ENCODE results near the gene CD44.

CD44 gene

GRCh38 chr11:35160902-35161597 lies 22.1 kb downstream of the CD44 start:
- Histone ChIP-seq H3F3A (ENCODE audit: control insufficient read depth, insufficient read depth) (no peaks in the 10 kb centered on the region), H3K4me1 (ENCODE audit: control insufficient read depth, low read length) (peaks cover 4% of the 10 kb centered on the region; the same call in 1 of the 2 replicates), H3K36me3 (ENCODE audit: control insufficient read depth, low read length) (no peaks in the 10 kb centered on the region), H3K4me2 (ENCODE audit: low read length) (no peak overlapping the region), H3K27me3 (ENCODE audit: control insufficient read depth, low read length) (peaks cover 33% of the 10 kb centered on the region), H3K9me2 (replicated peaks; ENCODE audit: control insufficient read depth, low read length) (no peaks in the 10 kb centered on the region), H3K79me2 (ENCODE audit: control insufficient read depth, low read length) (no peaks in the 10 kb centered on the region), H3K9me3 (ENCODE audit: control insufficient read depth, insufficient read depth, low read length) (no peaks in the 10 kb centered on the region), H3K27ac (ENCODE audit: low read depth, low read length) (no peak overlapping the region), H3K4me3 (ENCODE audit: low read length) (no peak overlapping the region), H4K20me1 (ENCODE audit: control insufficient read depth, insufficient read depth, low read depth, low read length) (no peaks in the 10 kb centered on the region)
- TF ChIP-seq EZH2phosphoT487 (IDR thresholded peaks at IDR 0.05; ENCODE audit: borderline replicate concordance, low read length) (no peak), CTCF (IDR thresholded peaks at IDR 0.05; ENCODE audit: low read depth, low read length, poor library complexity, severe bottlenecking) (no peak)

GRCh38 chr11:35162745-35163144 lies 23.8 kb downstream of the CD44 start:
- H3F3A ChIP-seq (ENCODE audit: control insufficient read depth, insufficient read depth): no peaks in the 10 kb centered on the region
- H3K9me2 ChIP-seq (replicated peaks; ENCODE audit: control insufficient read depth, low read length): no peaks in the 10 kb centered on the region
- no peak overlapping the region for H3K4me2 ChIP-seq (ENCODE audit: low read length)
- TF ChIP-seq CTCF (IDR thresholded peaks at IDR 0.05; ENCODE audit: low read depth, low read length, poor library complexity, severe bottlenecking) (no peak), EZH2phosphoT487 (IDR thresholded peaks at IDR 0.05; ENCODE audit: borderline replicate concordance, low read length) (no peak)
- no peaks in the 10 kb centered on the region for H3K79me2 ChIP-seq (ENCODE audit: control insufficient read depth, low read length)
- no peaks in the 10 kb centered on the region for H4K20me1 ChIP-seq (ENCODE audit: control insufficient read depth, insufficient read depth, low read depth, low read length)
- peaks cover 6% of the 10 kb centered on the region; the same call in 1 of the 2 replicates for H3K4me1 ChIP-seq (ENCODE audit: control insufficient read depth, low read length)
- H3K27ac ChIP-seq (ENCODE audit: low read depth, low read length): no peak overlapping the region
- no peak overlapping the region for H3K4me3 ChIP-seq (ENCODE audit: low read length)
- H3K9me3 ChIP-seq (ENCODE audit: control insufficient read depth, insufficient read depth, low read length): no peaks in the 10 kb centered on the region
- no peaks in the 10 kb centered on the region for H3K36me3 ChIP-seq (ENCODE audit: control insufficient read depth, low read length)
- peaks cover 37% of the 10 kb centered on the region for H3K27me3 ChIP-seq (ENCODE audit: control insufficient read depth, low read length)

GRCh38 chr11:35163209-35163608 lies 24.2 kb downstream of the CD44 start:
- no peak for TF ChIP-seq EZH2phosphoT487 (IDR thresholded peaks at IDR 0.05; ENCODE audit: borderline replicate concordance, low read length)
- no peak for TF ChIP-seq CTCF (IDR thresholded peaks at IDR 0.05; ENCODE audit: low read depth, low read length, poor library complexity, severe bottlenecking)
- Histone ChIP-seq H3K4me1 (ENCODE audit: control insufficient read depth, low read length) (peaks cover 6% of the 10 kb centered on the region; the same call in 1 of the 2 replicates), H3K36me3 (ENCODE audit: control insufficient read depth, low read length) (no peaks in the 10 kb centered on the region), H3K9me3 (ENCODE audit: control insufficient read depth, insufficient read depth, low read length) (no peaks in the 10 kb centered on the region), H3K4me3 (ENCODE audit: low read length) (no peak overlapping the region), H3F3A (ENCODE audit: control insufficient read depth, insufficient read depth) (no peaks in the 10 kb centered on the region), H3K79me2 (ENCODE audit: control insufficient read depth, low read length) (no peaks in the 10 kb centered on the region), H3K27me3 (ENCODE audit: control insufficient read depth, low read length) (peaks cover 37% of the 10 kb centered on the region), H3K9me2 (replicated peaks; ENCODE audit: control insufficient read depth, low read length) (no peaks in the 10 kb centered on the region), H3K4me2 (ENCODE audit: low read length) (no peak overlapping the region), H3K27ac (ENCODE audit: low read depth, low read length) (no peak overlapping the region), H4K20me1 (ENCODE audit: control insufficient read depth, insufficient read depth, low read depth, low read length) (no peaks in the 10 kb centered on the region)
